Erythroblast (primary cell): Measurements from ENCODE around the gene NTM.

Source experiments
- GATA1 ChIP-seq: IDR thresholded peaks from 2 replicates; pipeline ENCODE4 v1.6.1; 2011; ENCODE audit warnings: low read depth, mild to moderate bottlenecking, control low read depth, low read length, moderate library complexity
- POLR2A ChIP-seq: IDR thresholded peaks from 2 replicates; pipeline ENCODE4 v1.6.1; 2011; ENCODE audit warnings: mild to moderate bottlenecking, low read length

GRCh38 chr11:131457163-131457562, 86.7 kb downstream of the NTM start:
- TF ChIP-seq POLR2A (no peak), GATA1 (no peak)
